Activated CD4-positive, alpha-beta T cell treated with anti-CD3 and anti-CD28 coated beads for 36 hours (primary cell): ENCODE data around the gene FAM204A. TPM values are rescaled to one million over a fixed set of nuclear protein-coding genes. Genes with fewer than 3 reads are reported as not detected.

Source experiments
- ATAC-seq: fragments of 200-7000 bp; cut with Tn5 transposase; one replicate; pipeline ENCODE4 v1.10.0; 2021; ENCODE audit warnings: mild to moderate bottlenecking, moderate library complexity
- CTCF ChIA-PET: fragments of 350-600 bp; sonication (Branson Sonifier 250); formaldehyde crosslinking; loops from one replicate; lab custom pipeline; 2021; ENCODE audit warnings: antibody characterized with exemption; lab: Charles Lee
- POLR2A ChIA-PET: fragments of 350-600 bp; sonication (Branson Sonifier 250); formaldehyde crosslinking; loops from one replicate; lab custom pipeline; 2021; ENCODE audit warnings: antibody characterized with exemption, inconsistent platforms; lab: Charles Lee
- DNase-seq: peaks from one replicate; pipeline ENCODE4 v3.0.0-alpha.2; 2020
- H3K27ac Mint-ChIP-seq: one replicate; pipeline ENCODE4 v1.8.0; 2021; ENCODE audit warnings: mixed read lengths
- H3K27me3 Mint-ChIP-seq: one replicate; pipeline ENCODE4 v1.8.0; 2021; ENCODE audit warnings: mixed read lengths
- H3K36me3 Mint-ChIP-seq: one replicate; pipeline ENCODE4 v1.8.0; 2021; ENCODE audit warnings: low read depth, mixed read lengths
- H3K4me1 Mint-ChIP-seq: one replicate; pipeline ENCODE4 v1.8.0; 2021; ENCODE audit warnings: mixed read lengths
- H3K4me3 Mint-ChIP-seq: one replicate; pipeline ENCODE4 v1.8.0; 2021; ENCODE audit warnings: mild to moderate bottlenecking, moderate library complexity, mixed read lengths
- H3K9me3 Mint-ChIP-seq: one replicate; pipeline ENCODE4 v1.8.0; 2021; ENCODE audit warnings: low read depth, mixed read lengths
- intact Hi-C, 2 experiments: fragments of 100-400 bp; cut with DNase I in 1 of 2; cut with micrococcal nuclease in 1 of 2; formaldehyde crosslinking; loops; one replicate each; pipeline versions ENCODE4 v1.14.2 to v1.15.1; 2022 to 2024; cut with DNase I, micrococcal nuclease
- total RNA-seq, 2 experiments: library from RNA; stranded (reverse); gene quantifications; one replicate each; pipeline ENCODE4 v1.2.3, GENCODE V29; 2021

Gene FAM204A
- 10 to 100 TPM; 44.1 to 55.8 TPM for total RNA-seq

- no peaks in the 10 kb centered on the region for H3K27me3 Mint-ChIP-seq
- H3K27ac Mint-ChIP-seq = peak within 1 kb of the TSS; percentile 89
- H3K36me3 Mint-ChIP-seq = peaks cover 9% of the 10 kb centered on the region
- peak within 1 kb of the TSS; percentile 81 for H3K4me3 Mint-ChIP-seq
- intact Hi-C loops = loop anchor here (1.0 to 10.0 kb wide), 10 partner anchors 80 to 967 kb away; partner anchors contain the start of genes PDZD8 (in 2 of the 2), RAB11FIP2 (in 2 of the 2) and DENND10 (in 1 of the 2)
- peaks cover 37% of the 10 kb centered on the region for H3K4me1 Mint-ChIP-seq
- POLR2A ChIA-PET = no interaction called here
- no peaks in the 10 kb centered on the region for H3K9me3 Mint-ChIP-seq
- DNase-seq (peak; percentile 96), ATAC-seq (peak; percentile 98)
- CTCF ChIA-PET = no interaction called here
Observed at GRCh38 chr10:118341791-118342637, at the start of gene FAM204A. Gene FAM204A, minus strand, starts transcription at chr10:118342324. Its CDS starts 5,909 bp downstream, at chr10:118336415.

GRCh38 chr10:118383699-118384098 is 41.6 kb upstream of the FAM204A start:
- no peak for DNase-seq
- ATAC-seq = no peak
- no peak overlapping the region for H3K27ac Mint-ChIP-seq
- H3K4me3 Mint-ChIP-seq = no peak overlapping the region
- peaks cover 3% of the 10 kb centered on the region for H3K9me3 Mint-ChIP-seq
- no peaks in the 10 kb centered on the region for H3K36me3 Mint-ChIP-seq
- intact Hi-C loops = no loop called here
- no peaks in the 10 kb centered on the region for H3K4me1 Mint-ChIP-seq
- H3K27me3 Mint-ChIP-seq = peaks cover 33% of the 10 kb centered on the region
- ChIA-PET POLR2A (no interaction called here), CTCF (no interaction called here)

GRCh38 chr10:118383063-118383689 is 41.1 kb upstream of the FAM204A start:
- intact Hi-C loops = no loop called here
- Mint-ChIP-seq H3K27ac (no peak overlapping the region), H3K36me3 (no peaks in the 10 kb centered on the region), H3K9me3 (peaks cover 3% of the 10 kb centered on the region), H3K4me1 (no peaks in the 10 kb centered on the region), H3K27me3 (peaks cover 33% of the 10 kb centered on the region), H3K4me3 (no peak overlapping the region)
- DNase-seq (no peak), ATAC-seq (no peak)
- ChIA-PET POLR2A (no interaction called here), CTCF (no interaction called here)

- ChIA-PET CTCF (no interaction called here), POLR2A (no interaction called here)
- no peak overlapping the region for H3K27ac Mint-ChIP-seq
- ATAC-seq (no peak), DNase-seq (no peak)
- no peak overlapping the region for H3K4me3 Mint-ChIP-seq
- intact Hi-C loops = no loop called here
- H3K4me1 Mint-ChIP-seq = no peaks in the 10 kb centered on the region
- no peaks in the 10 kb centered on the region for H3K9me3 Mint-ChIP-seq
- H3K36me3 Mint-ChIP-seq = no peaks in the 10 kb centered on the region
- peaks cover 35% of the 10 kb centered on the region for H3K27me3 Mint-ChIP-seq
Observed at GRCh38 chr10:118374404-118374803, 32.3 kb upstream of the FAM204A start.

- Mint-ChIP-seq H3K4me1 (no peaks in the 10 kb centered on the region), H3K36me3 (no peaks in the 10 kb centered on the region), H3K9me3 (no peaks in the 10 kb centered on the region), H3K27me3 (peaks cover 35% of the 10 kb centered on the region), H3K4me3 (no peak overlapping the region), H3K27ac (no peak overlapping the region)
- ATAC-seq (no peak), DNase-seq (no peak)
- POLR2A ChIA-PET = no interaction called here
- CTCF ChIA-PET = no interaction called here
- intact Hi-C loops = no loop called here
Observed at GRCh38 chr10:118373786-118374185, 31.7 kb upstream of the FAM204A start.

GRCh38 chr10:118370499-118370898 is 28.4 kb upstream of the FAM204A start:
- ATAC-seq (no peak), DNase-seq (no peak)
- no peaks in the 10 kb centered on the region for H3K9me3 Mint-ChIP-seq
- H3K27ac Mint-ChIP-seq = no peak overlapping the region
- intact Hi-C loops = no loop called here
- H3K36me3 Mint-ChIP-seq = no peaks in the 10 kb centered on the region
- CTCF ChIA-PET = interaction anchor here (1.1 kb wide), 1 partner anchor 9 kb away, joined by 5 read pairs; no protein-coding TSS in a partner anchor
- H3K27me3 Mint-ChIP-seq = peaks cover 27% of the 10 kb centered on the region
- no peak overlapping the region for H3K4me3 Mint-ChIP-seq
- no peaks in the 10 kb centered on the region for H3K4me1 Mint-ChIP-seq
- POLR2A ChIA-PET = no interaction called here

GRCh38 chr10:118369641-118370205 is 27.6 kb upstream of the FAM204A start:
- intact Hi-C loops = no loop called here
- Mint-ChIP-seq H3K27me3 (peaks cover 24% of the 10 kb centered on the region), H3K27ac (no peak overlapping the region), H3K36me3 (no peaks in the 10 kb centered on the region), H3K4me1 (no peaks in the 10 kb centered on the region), H3K4me3 (no peak overlapping the region), H3K9me3 (no peaks in the 10 kb centered on the region)
- no peak for DNase-seq
- CTCF ChIA-PET = interaction anchor here (1.1 kb wide), 1 partner anchor 9 kb away, joined by 5 read pairs; no protein-coding TSS in a partner anchor
- POLR2A ChIA-PET = no interaction called here
- ATAC-seq = no peak

- POLR2A ChIA-PET = no interaction called here
- no peak overlapping the region for H3K27ac Mint-ChIP-seq
Observed at GRCh38 chr10:118365702-118366101, 23.6 kb upstream of the FAM204A start.

GRCh38 chr10:118362103-118362502 is 20.0 kb upstream of the FAM204A start:
- Mint-ChIP-seq H3K27ac (no peak overlapping the region), H3K27me3 (peaks cover 3% of the 10 kb centered on the region), H3K36me3 (no peaks in the 10 kb centered on the region), H3K9me3 (no peaks in the 10 kb centered on the region), H3K4me3 (no peak overlapping the region), H3K4me1 (no peaks in the 10 kb centered on the region)
- intact Hi-C loops = no loop called here
- ATAC-seq = peak; percentile 36
- no peak for DNase-seq
- ChIA-PET CTCF (no interaction called here), POLR2A (no interaction called here)

More at GRCh38 chr10:118365702-118366101, 23.6 kb upstream of the FAM204A start:
- ATAC-seq (no peak), DNase-seq (no peak)
- Mint-ChIP-seq H3K36me3 (no peaks in the 10 kb centered on the region), H3K4me1 (no peaks in the 10 kb centered on the region), H3K9me3 (no peaks in the 10 kb centered on the region), H3K4me3 (no peak overlapping the region), H3K27me3 (peaks cover 6% of the 10 kb centered on the region)
- intact Hi-C loops = no loop called here
- CTCF ChIA-PET = no interaction called here

- Mint-ChIP-seq H3K4me3 (no peak overlapping the region), H3K27ac (no peak overlapping the region), H3K9me3 (no peaks in the 10 kb centered on the region), H3K4me1 (no peaks in the 10 kb centered on the region), H3K27me3 (peaks cover 3% of the 10 kb centered on the region), H3K36me3 (no peaks in the 10 kb centered on the region)
- CTCF ChIA-PET = no interaction called here
- no peak for DNase-seq
- no peak for ATAC-seq
- POLR2A ChIA-PET = no interaction called here
- intact Hi-C loops = no loop called here
Observed at GRCh38 chr10:118358327-118358726, 16.2 kb upstream of the FAM204A start.

- H3K27ac Mint-ChIP-seq = no peak overlapping the region
- no peaks in the 10 kb centered on the region for H3K36me3 Mint-ChIP-seq
- H3K27me3 Mint-ChIP-seq = peaks cover 3% of the 10 kb centered on the region
- DNase-seq (no peak), ATAC-seq (no peak)
- H3K4me1 Mint-ChIP-seq = no peaks in the 10 kb centered on the region
- CTCF ChIA-PET = no interaction called here
- intact Hi-C loops = no loop called here
- H3K4me3 Mint-ChIP-seq = no peak overlapping the region
- no peaks in the 10 kb centered on the region for H3K9me3 Mint-ChIP-seq
- POLR2A ChIA-PET = no interaction called here
Observed at GRCh38 chr10:118357841-118358240, 15.7 kb upstream of the FAM204A start.
